ENCODE data around the gene GNAI3. TPM values are rescaled to one million over a fixed set of nuclear protein-coding genes. Genes with fewer than 3 reads are reported as not detected.

The GNAI3 gene
- total and polyA plus RNA-seq, 2 experiments from 2014 or later: 8.9 to 11.5 TPM

GRCh38 chr1:109500941-109501381 is 47.5 kb upstream of the GNAI3 start:
- 52% methylated on average over 5 of the region's 5 CpGs for WGBS (ENCODE audit: low lambda C conversion rate, missing lambda C conversion rate)
- H3K27ac ChIP-seq: peak overlapping the region; percentile 43
- no peak for DNase-seq (ENCODE audit: low spot score)
- H3K9me2 ChIP-seq (replicated peaks; ENCODE audit: insufficient read depth): no peaks in the 10 kb centered on the region
- no peak overlapping the region for H3K4me2 ChIP-seq
- H3K36me3 ChIP-seq (replicated peaks; ENCODE audit: insufficient read depth, low read depth): no peaks in the 10 kb centered on the region
- H3K27me3 ChIP-seq: no peaks in the 10 kb centered on the region
- TF ChIP-seq EZH2phosphoT487 (IDR thresholded peaks at IDR 0.05; ENCODE audit: low read depth, severe bottlenecking, unreplicated experiment) (no peak), EZH2 (IDR thresholded peaks at IDR 0.05; ENCODE audit: borderline replicate concordance) (no peak), CTCF (IDR thresholded peaks at IDR 0.05; ENCODE audit: poor library complexity) (no peak)
- no peaks in the 10 kb centered on the region for H3K4me1 ChIP-seq (ENCODE audit: insufficient read depth)
- peaks cover 3% of the 10 kb centered on the region for H3K79me2 ChIP-seq
- no peak overlapping the region for H3K4me3 ChIP-seq
- no peak overlapping the region for H2AFZ ChIP-seq
- no peaks in the 10 kb centered on the region for H3K9me3 ChIP-seq (ENCODE audit: low read depth)
- H4K20me1 ChIP-seq (ENCODE audit: insufficient read depth, poor library complexity, severe bottlenecking): no peaks in the 10 kb centered on the region

GRCh38 chr1:109501644-109502363 is 46.6 kb upstream of the GNAI3 start:
- no peak for TF ChIP-seq CTCF (IDR thresholded peaks at IDR 0.05; ENCODE audit: poor library complexity)
- TF ChIP-seq EZH2 (IDR thresholded peaks at IDR 0.05; ENCODE audit: borderline replicate concordance): no peak
- no peak for TF ChIP-seq EZH2phosphoT487 (IDR thresholded peaks at IDR 0.05; ENCODE audit: low read depth, severe bottlenecking, unreplicated experiment)
- H3K27me3 ChIP-seq: no peaks in the 10 kb centered on the region
- peaks cover 3% of the 10 kb centered on the region for H3K79me2 ChIP-seq
- H4K20me1 ChIP-seq (ENCODE audit: insufficient read depth, poor library complexity, severe bottlenecking): no peaks in the 10 kb centered on the region
- no peak for DNase-seq (ENCODE audit: low spot score)
- H3K36me3 ChIP-seq (replicated peaks; ENCODE audit: insufficient read depth, low read depth): no peaks in the 10 kb centered on the region
- H3K4me2 ChIP-seq: no peak overlapping the region
- H3K27ac ChIP-seq: no peak overlapping the region
- H3K9me2 ChIP-seq (replicated peaks; ENCODE audit: insufficient read depth): no peaks in the 10 kb centered on the region
- no peaks in the 10 kb centered on the region for H3K9me3 ChIP-seq (ENCODE audit: low read depth)
- no peak overlapping the region for H3K4me3 ChIP-seq
- WGBS (ENCODE audit: low lambda C conversion rate, missing lambda C conversion rate): 87% methylated on average over 5 of the region's 5 CpGs
- H3K4me1 ChIP-seq (ENCODE audit: insufficient read depth): no peaks in the 10 kb centered on the region
- H2AFZ ChIP-seq: no peak overlapping the region

GRCh38 chr1:109502364-109502851 is 46.0 kb upstream of the GNAI3 start:
- Histone ChIP-seq H3K79me2 (peaks cover under 1% of the 10 kb centered on the region), H3K36me3 (replicated peaks; ENCODE audit: insufficient read depth, low read depth) (no peaks in the 10 kb centered on the region), H3K27ac (no peak overlapping the region), H4K20me1 (ENCODE audit: insufficient read depth, poor library complexity, severe bottlenecking) (no peaks in the 10 kb centered on the region), H3K4me1 (ENCODE audit: insufficient read depth) (no peaks in the 10 kb centered on the region), H3K27me3 (no peaks in the 10 kb centered on the region), H2AFZ (no peak overlapping the region), H3K4me2 (no peak overlapping the region), H3K4me3 (no peak overlapping the region), H3K9me3 (ENCODE audit: low read depth) (no peaks in the 10 kb centered on the region), H3K9me2 (replicated peaks; ENCODE audit: insufficient read depth) (no peaks in the 10 kb centered on the region)
- 95% methylated on average over 3 of the region's 3 CpGs for WGBS (ENCODE audit: low lambda C conversion rate, missing lambda C conversion rate)
- TF ChIP-seq EZH2 (IDR thresholded peaks at IDR 0.05; ENCODE audit: borderline replicate concordance) (no peak), EZH2phosphoT487 (IDR thresholded peaks at IDR 0.05; ENCODE audit: low read depth, severe bottlenecking, unreplicated experiment) (no peak), CTCF (IDR thresholded peaks at IDR 0.05; ENCODE audit: poor library complexity) (no peak)
- DNase-seq (ENCODE audit: low spot score): no peak

Measured in hepatocyte (in vitro differentiated cells).